Natural killer cell treated with Interleukin-12 subunit alpha and Interleukin-12 subunit beta and Interleukin-15 and Interleukin-18, amount 100 ng/mL, for 72 hours (primary cell): Measurements from ENCODE around the gene GNAO1. TPM values are rescaled to one million over a fixed set of nuclear protein-coding genes. Genes with fewer than 3 reads are reported as not detected.

Source experiments
- ATAC-seq, 2 donors: fragments of 150-1000 bp; cut with Tn5 transposase in 1 of 2; sonication (Bioruptor Pico), chemical (Tn5 transposase) in 1 of 2; 2 replicates each; pipeline ENCODE4 v1.10.0; 2021
- DNase-seq: peaks from one replicate; pipeline ENCODE4 v3.0.0; 2022; ENCODE audit warnings: low spot score
- H3K27ac Mint-ChIP-seq, 2 donors: 1 replicate in 1 of 2; 2 replicates in 1 of 2; pipeline ENCODE4 v1.8.0; 2022; ENCODE audit warnings: mixed read lengths in 2 of 2, mild to moderate bottlenecking in 1 of 2, moderate library complexity in 1 of 2
- H3K27me3 Mint-ChIP-seq, 2 donors: 1 replicate in 1 of 2; 2 replicates in 1 of 2; pipeline ENCODE4 v1.8.0; 2022; ENCODE audit warnings: mixed read lengths in 2 of 2
- H3K36me3 Mint-ChIP-seq: one replicate; pipeline ENCODE4 v1.8.0; 2022; ENCODE audit warnings: mixed read lengths
- H3K4me1 Mint-ChIP-seq, 2 donors: 1 replicate in 1 of 2; 2 replicates in 1 of 2; pipeline ENCODE4 v1.8.0; 2022; ENCODE audit warnings: low read depth in 2 of 2, mixed read lengths in 2 of 2, mild to moderate bottlenecking in 1 of 2
- H3K4me3 Mint-ChIP-seq: one replicate; pipeline ENCODE4 v1.8.0; 2022; ENCODE audit warnings: mixed read lengths
- H3K9me3 Mint-ChIP-seq: 2 replicates; pipeline ENCODE4 v1.8.0; 2022; ENCODE audit warnings: mixed read lengths
- total RNA-seq, 2 donors: library from RNA; stranded (reverse); gene quantifications; one replicate each; pipeline ENCODE4 v1.2.3, GENCODE V29; 2022

Gene GNAO1
- total RNA-seq, 2 donors from 2014 or later, result 1.6 TPM; not detected in 1

DNA sequence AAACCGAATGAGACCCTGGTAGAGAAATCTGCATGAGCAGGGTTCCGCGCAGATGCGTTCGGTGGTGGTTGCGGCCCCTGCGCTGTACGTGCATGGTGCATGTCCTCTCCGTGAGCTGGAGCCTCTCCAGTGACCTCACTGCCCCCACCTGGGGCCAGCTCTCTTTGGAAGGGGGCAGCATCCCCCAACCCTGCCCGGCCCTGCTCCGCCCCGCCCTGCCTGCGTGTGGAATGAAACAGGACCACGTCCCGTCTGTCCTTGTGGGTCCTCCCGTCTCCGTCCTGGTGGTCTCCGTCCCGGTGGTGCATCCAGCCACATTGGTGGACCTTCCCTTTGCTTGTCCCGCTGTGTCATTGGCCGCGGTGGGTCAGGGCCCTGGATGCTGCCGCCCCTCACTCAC is 149.1 kb downstream of the GNAO1 start:
- DNase-seq, result no peak
- peaks cover 0 to 2% of the 10 kb centered on the region in 2 donors for H3K4me1 Mint-ChIP-seq
- no peak overlapping the region for H3K27ac Mint-ChIP-seq
- ATAC-seq, result no peak
- H3K4me3 Mint-ChIP-seq, result no peak overlapping the region
- H3K36me3 Mint-ChIP-seq, result no peaks in the 10 kb centered on the region
- no peaks in the 10 kb centered on the region for H3K27me3 Mint-ChIP-seq
- H3K9me3 Mint-ChIP-seq, result no peaks in the 10 kb centered on the region

DNA sequence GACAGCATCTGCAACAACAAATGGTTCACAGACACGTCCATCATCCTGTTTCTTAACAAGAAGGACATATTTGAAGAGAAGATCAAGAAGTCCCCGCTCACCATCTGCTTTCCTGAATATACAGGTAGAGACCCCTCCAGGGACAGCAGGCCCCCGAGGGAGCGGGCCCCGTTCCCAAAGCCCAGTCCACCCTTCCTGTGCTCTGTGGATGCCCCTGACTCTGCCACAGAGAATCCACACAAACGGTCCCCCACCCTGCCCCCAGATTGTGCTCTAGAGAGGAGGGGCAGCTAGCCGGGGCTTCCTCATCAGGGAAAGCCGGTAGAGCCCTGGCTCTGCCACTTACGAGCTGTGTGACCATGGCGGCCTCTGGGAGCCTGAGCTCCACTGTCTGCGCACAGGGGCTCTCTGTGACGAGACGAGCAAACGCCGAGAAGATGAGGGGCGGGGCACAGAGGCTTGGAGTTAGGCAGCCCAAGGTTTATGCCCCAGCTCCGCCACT is 149.6 kb downstream of the GNAO1 start:
- no peak overlapping the region for H3K4me3 Mint-ChIP-seq
- H3K4me1 Mint-ChIP-seq, result peaks cover 0 to 2% of the 10 kb centered on the region in 2 donors
- DNase-seq (no peak), ATAC-seq (no peak)
- no peaks in the 10 kb centered on the region for H3K27me3 Mint-ChIP-seq
- no peak overlapping the region for H3K27ac Mint-ChIP-seq
- no peaks in the 10 kb centered on the region for H3K36me3 Mint-ChIP-seq
- H3K9me3 Mint-ChIP-seq, result no peaks in the 10 kb centered on the region

DNA sequence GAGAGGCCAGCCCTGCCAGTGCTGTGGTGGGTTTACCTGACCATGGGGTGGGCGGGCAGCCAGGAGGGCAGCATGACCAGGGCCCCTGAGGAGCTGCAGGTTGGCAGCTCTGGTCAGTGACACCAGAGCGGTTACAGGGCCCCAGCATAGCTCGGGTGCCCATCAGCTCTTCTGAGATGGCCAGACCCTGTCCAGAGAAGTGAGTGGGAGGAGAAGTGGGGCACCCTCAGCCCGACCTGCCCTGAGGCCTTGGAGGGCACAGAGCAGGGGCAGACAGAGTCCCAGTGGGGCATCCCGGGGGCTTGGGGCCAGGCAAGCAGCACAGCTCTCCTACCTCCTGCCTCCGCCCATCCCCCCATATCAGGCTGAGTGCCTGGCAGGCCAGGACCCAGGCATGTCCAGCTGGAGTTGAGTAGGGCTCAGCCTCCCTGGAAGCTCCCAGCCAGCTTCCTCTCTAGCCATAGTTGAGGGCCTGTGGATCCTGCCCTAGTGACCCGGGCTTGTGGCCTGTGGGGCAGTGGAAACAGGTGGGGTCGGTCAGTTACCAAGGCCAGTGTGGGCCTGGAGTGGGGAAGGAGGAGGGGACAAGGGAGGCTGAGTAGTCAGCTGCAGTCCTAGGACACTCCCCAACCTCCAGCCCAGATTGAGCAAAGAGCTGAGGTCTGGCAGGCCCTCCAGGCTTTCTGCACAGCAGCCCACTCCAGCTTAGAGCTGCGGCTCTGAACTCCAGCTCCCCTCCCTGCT is 150.5 kb downstream of the GNAO1 start:
- Mint-ChIP-seq H3K36me3 (no peaks in the 10 kb centered on the region), H3K27ac (no peak overlapping the region), H3K27me3 (no peaks in the 10 kb centered on the region), H3K4me3 (no peak overlapping the region), H3K4me1 (peaks cover 0 to 2% of the 10 kb centered on the region in 2 donors), H3K9me3 (no peaks in the 10 kb centered on the region)
- ATAC-seq (no peak), DNase-seq (no peak)

DNA sequence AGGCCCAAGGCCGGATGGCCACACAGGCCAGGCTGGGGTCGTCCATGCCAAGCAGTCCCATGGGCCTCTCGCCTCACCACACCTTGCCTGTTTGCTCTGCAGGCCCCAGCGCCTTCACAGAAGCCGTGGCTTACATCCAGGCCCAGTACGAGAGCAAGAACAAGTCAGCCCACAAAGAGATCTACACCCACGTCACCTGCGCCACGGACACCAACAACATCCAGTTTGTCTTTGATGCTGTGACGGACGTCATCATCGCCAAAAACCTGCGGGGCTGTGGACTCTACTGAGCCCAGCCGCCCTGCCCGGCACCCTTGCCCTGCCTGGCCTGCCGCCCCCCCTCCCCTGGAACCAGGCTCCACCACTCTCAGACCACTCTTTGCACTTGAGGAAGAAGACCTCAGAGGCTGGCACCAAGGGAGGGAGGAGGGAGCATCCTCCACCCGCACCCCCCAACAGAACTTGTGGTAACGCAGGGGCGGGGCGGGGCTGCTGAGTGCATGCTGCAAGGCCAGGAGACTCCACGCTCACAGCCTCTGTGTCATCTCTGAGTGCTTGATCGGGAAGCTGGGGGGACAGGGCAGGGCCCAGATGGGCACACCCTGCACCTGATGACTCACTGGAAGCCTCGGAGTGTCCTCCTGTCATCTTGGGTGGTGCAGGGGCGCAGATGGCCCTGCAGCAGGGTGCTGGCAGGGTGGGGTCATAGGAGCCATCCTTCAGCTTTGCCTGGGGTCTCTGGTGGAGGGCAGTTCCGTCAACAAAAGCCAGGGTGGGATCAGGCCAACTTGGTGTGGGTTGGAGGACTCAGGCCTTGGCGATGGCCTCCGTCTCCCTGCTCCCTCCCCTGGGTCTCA is 152.6 kb downstream of the GNAO1 start:
- Mint-ChIP-seq H3K27me3 (no peaks in the 10 kb centered on the region), H3K4me1 (peaks cover 0 to 2% of the 10 kb centered on the region in 2 donors), H3K27ac (no peak overlapping the region), H3K9me3 (no peaks in the 10 kb centered on the region), H3K36me3 (no peaks in the 10 kb centered on the region), H3K4me3 (no peak overlapping the region)
- ATAC-seq (no peak), DNase-seq (no peak)

DNA sequence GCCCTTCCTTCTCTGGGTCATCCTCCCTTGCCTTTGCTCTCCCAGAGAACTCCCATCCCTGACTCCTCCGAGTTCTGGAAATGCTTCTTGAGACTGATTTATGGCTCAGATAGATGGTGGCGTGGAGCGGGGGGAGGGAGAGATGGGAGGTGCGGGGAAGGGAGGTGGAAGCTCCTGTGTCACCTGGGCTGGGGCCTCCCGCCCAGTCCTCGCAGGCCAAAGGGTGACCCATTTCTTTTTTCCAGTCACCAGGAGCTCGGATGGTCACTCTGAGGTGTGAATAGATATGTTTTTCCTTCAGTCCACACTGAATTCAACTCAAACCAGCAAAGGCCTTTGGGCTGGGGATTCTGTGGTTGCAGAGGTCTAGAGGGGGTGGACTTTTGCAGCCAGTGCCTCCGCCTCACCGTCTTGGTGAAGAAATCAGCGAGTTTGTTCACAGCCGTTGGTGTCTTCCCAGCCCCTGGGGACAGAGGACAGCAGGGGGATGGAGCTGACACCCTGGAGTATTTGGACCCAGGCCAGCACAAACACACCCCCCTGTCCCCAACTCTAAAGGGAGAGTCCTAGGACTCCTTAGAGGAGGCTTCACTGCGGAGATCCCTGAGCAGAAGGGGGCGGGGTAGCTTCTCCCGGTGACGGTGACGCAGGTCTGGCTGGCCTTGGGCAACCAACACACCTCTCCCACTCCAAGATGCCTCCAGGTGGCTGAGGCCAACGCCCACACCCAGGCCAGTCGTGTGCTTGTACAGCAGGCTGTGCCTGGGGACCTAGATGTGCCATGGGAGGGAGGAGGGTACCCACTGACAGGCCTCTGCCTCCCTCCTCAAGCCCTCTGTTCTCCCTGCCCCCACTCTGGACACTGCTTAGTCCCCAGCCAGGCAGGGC is 153.5 kb downstream of the GNAO1 start:
- no peaks in the 10 kb centered on the region for H3K27me3 Mint-ChIP-seq
- H3K4me1 Mint-ChIP-seq, result peaks cover 0 to 2% of the 10 kb centered on the region in 2 donors
- ATAC-seq, result no peak
- H3K36me3 Mint-ChIP-seq, result no peaks in the 10 kb centered on the region
- no peaks in the 10 kb centered on the region for H3K9me3 Mint-ChIP-seq
- no peak for DNase-seq
- no peak overlapping the region for H3K27ac Mint-ChIP-seq
- no peak overlapping the region for H3K4me3 Mint-ChIP-seq

DNA sequence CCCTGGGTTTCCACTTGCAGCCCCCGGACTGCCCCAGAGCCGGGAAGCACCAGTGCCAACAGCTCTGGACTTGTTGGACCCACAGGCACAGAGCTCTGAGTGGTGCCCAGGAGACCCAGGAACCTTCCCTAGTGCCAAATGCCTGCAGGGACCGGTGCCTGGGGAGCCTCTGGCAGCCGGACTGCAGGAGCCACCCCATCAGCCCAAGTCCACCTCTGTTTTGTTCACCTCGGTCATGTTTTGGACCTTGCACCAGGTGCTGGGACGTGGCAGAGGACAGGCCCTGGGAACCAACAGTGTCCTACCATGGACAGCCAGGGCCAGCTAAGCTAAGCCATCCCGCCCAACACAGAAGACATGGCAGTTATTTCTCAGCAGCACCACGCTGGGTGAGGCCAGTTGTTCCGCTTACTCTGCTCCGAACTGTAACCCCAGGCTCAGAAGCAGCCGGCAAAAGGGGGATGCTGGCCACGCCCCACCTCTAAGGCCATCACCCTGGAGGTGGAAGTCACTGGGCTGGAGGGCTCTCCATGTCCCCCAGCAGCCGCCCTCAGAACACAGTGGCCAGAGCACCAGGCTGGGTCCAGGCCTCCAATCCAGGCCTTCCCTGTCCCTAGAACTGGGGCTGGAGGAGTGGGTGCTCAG is 154.2 kb downstream of the GNAO1 start:
- DNase-seq (no peak), ATAC-seq (no peak)
- Mint-ChIP-seq H3K27ac (no peak overlapping the region), H3K27me3 (no peaks in the 10 kb centered on the region), H3K4me3 (no peak overlapping the region), H3K4me1 (no peaks in the 10 kb centered on the region), H3K9me3 (no peaks in the 10 kb centered on the region), H3K36me3 (no peaks in the 10 kb centered on the region)

DNA sequence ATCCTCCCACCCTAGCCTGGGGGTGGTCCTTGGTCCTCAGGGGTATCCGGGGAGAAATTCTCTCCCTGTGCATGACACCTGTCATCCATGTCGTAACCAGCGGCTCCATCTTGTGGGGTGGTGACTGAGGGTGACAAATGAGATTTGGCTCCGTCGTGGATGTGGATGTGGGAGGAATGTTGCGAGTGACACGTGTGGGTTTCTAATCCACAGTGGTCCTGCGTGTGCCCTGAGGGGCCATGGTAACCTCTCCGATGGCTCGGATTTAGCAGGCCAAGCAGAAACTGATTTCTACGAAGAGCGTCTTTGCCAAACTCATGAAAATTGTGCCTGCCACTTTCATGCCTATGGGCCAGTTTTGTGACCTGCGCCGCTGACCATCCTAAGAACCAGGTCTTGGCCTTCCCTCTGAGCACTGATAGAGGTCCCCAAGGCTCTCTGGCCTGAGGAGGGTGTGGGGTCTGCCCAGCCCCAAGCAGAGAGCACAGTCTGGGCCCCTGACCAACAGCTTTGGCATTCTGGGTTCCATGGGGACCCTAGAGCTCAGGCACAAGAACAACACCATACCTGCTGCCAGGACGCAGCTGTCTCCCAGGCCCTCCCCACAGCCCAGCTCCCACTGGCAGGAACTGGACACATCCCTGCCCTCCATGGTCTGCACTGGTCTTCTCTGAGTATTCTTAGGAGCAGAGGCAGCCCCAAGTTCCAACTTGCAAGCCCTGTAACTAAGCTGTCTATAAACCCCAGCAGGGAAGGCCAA is 155.0 kb downstream of the GNAO1 start:
- ATAC-seq (no peak), DNase-seq (no peak)
- Mint-ChIP-seq H3K27ac (no peak overlapping the region), H3K9me3 (no peaks in the 10 kb centered on the region), H3K4me3 (no peak overlapping the region), H3K27me3 (peaks cover 0 to 2% of the 10 kb centered on the region in 2 donors), H3K4me1 (no peaks in the 10 kb centered on the region), H3K36me3 (no peaks in the 10 kb centered on the region)

DNA sequence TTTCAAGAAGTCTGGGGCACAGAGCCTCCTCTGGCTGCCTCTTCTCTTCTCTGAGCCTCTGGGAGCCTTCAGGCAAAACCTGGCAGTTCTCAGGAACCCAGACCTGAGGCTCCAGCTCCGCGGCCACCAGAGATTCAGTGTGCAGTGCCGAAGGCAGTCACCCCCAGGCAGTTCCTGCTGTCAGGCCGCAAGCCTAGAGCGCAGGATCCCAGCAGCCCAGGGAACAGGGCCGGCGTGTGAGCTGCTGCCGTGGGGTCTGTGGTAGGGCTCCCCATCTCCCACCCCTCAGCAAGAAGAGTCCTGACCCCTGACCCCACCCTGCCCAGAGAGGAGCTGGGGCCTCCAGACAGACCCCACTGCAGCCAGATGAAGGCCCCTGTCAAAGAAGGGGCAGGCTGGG is 155.9 kb downstream of the GNAO1 start:
- no peaks in the 10 kb centered on the region for H3K36me3 Mint-ChIP-seq
- no peaks in the 10 kb centered on the region for H3K9me3 Mint-ChIP-seq
- peaks cover 0 to 2% of the 10 kb centered on the region in 2 donors for H3K27me3 Mint-ChIP-seq
- H3K4me3 Mint-ChIP-seq, result no peak overlapping the region
- no peak for DNase-seq
- no peak overlapping the region for H3K27ac Mint-ChIP-seq
- ATAC-seq, result no peak
- no peaks in the 10 kb centered on the region for H3K4me1 Mint-ChIP-seq

DNA sequence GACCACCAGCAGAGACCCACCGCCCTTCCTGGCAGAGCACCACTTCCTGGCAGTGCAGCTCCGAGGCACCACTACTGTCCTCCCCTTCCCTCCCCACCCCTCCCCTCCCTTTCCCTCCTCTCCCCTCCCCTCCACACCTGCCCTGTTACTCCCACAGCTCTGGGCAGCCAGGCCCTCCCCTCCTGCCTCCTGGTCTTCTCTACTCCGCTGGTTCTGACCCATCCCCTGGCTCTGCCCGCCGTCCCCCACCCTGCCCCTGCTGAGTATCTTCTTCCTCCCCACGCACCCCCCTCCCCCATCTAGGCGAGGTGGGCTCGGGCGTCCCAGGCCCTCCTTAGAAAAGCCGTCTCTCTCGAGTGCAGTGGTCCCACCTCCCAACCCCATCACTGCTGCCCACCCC is 156.4 kb downstream of the GNAO1 start:
- Mint-ChIP-seq H3K4me3 (no peak overlapping the region), H3K27ac (no peak overlapping the region), H3K27me3 (peaks cover 0 to 2% of the 10 kb centered on the region in 2 donors), H3K36me3 (no peaks in the 10 kb centered on the region), H3K4me1 (no peaks in the 10 kb centered on the region), H3K9me3 (no peaks in the 10 kb centered on the region)
- DNase-seq (no peak), ATAC-seq (no peak)

DNA sequence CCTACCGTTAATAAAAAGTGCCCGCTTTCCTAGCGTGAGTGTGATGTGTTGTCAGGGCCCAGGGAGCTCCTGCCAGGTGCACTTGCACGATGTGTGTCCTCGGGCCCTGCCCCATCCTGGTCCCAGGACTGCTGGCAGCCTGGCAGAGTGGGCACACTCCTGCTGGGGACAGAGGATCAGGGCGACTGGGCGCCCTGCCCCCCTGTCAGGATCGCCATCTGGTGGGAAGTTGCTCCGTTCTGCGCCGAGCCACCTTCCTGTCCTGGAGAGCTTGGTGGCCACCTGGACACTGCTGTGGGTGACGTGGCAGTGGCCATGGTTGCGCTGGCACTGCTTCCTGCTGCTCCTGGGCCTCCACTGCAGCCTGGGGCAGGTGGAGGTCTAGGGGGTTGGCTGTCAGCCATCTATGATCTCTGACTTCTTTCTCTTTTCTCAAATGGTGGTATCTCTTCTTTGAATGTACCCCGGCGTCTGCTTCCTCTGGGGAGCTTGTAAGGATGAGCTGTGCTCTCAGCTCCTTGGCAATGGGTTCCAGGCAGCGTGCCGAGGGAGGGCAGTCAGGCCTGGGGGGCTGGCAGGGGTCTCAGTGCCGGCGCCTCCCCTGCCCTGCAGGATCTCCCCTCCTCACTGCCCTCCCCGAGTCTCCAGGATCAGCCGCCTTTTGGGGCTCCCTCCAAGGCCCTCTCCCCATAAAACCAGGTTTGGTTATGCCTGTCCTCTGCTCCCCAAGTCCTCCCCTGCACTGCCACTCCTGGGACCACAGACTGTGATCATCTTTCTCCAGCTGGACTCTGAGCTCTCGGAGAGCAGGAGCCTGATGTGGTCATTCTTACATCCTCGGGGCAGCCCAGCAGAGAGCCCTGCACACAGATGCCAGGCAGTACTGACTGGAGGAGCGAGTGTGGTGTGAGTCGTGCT is 157.1 kb downstream of the GNAO1 start:
- Mint-ChIP-seq H3K36me3 (no peaks in the 10 kb centered on the region), H3K4me1 (no peaks in the 10 kb centered on the region), H3K9me3 (no peaks in the 10 kb centered on the region), H3K27ac (no peak overlapping the region), H3K4me3 (no peak overlapping the region), H3K27me3 (peaks cover 0 to 2% of the 10 kb centered on the region in 2 donors)
- DNase-seq (no peak), ATAC-seq (no peak)

DNA sequence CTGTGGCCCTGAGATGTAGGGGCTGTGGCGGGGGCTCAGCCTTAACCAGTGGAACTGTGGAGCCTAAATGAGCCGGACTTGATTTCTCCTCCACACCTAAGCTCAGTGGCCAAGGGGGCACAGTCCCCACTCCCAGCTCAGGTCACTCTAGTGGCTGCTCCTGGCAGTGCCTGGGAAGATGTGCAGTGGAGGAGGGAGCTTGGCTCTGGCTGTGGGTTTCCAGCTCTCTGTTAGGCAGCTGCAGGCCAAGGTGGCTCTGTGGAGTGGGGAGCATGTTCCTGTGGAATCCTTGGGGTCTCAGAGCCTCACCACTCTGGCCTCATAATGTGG is 157.8 kb downstream of the GNAO1 start:
- H3K27ac Mint-ChIP-seq, result no peak overlapping the region
- H3K36me3 Mint-ChIP-seq, result no peaks in the 10 kb centered on the region
- ATAC-seq (no peak), DNase-seq (no peak)
- no peak overlapping the region for H3K4me3 Mint-ChIP-seq
- H3K4me1 Mint-ChIP-seq, result no peaks in the 10 kb centered on the region
- no peaks in the 10 kb centered on the region for H3K9me3 Mint-ChIP-seq
- peaks cover 0 to 2% of the 10 kb centered on the region in 2 donors for H3K27me3 Mint-ChIP-seq

DNA sequence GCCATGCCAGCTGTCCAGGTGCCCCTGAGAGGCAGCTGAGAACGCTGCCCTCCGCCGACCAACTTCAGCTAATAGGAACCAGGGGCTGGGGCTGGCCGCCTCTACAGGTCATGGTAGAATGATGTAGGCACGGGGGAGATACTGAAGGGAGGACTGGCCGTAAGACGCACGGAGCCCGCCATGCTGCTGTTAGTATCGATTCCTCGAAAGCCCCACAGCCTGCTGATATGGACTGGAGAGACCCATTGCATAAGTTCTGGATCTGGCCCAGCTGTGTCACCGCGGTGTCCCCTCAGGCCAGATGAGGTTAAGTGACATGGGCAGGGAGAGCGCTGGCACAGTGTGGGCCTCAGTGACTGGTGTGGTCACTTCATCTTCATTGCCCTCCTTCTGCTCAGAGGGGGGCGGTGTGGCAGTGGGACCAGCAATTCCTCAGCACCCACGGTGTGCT is 158.4 kb downstream of the GNAO1 start:
- no peaks in the 10 kb centered on the region for H3K36me3 Mint-ChIP-seq
- no peaks in the 10 kb centered on the region for H3K4me1 Mint-ChIP-seq
- no peak overlapping the region for H3K4me3 Mint-ChIP-seq
- H3K9me3 Mint-ChIP-seq, result no peaks in the 10 kb centered on the region
- H3K27me3 Mint-ChIP-seq, result peaks cover 0 to 2% of the 10 kb centered on the region in 2 donors
- DNase-seq (no peak), ATAC-seq (peak in 1 of 2 donors; percentile 4)
- H3K27ac Mint-ChIP-seq, result no peak overlapping the region
